Gastrocnemius medialis (tissue), 4 donors: ENCODE data around the gene CNPPD1. TPM values are rescaled to one million over a fixed set of nuclear protein-coding genes. Genes with fewer than 3 reads are reported as not detected.
A peak's percentile ranks its signal among the peaks of the same experiment; 100 is the strongest.

ENCODE experiments used
- ATAC-seq, 2 donors: fragments of 150-250 bp; one replicate each; pipeline ENCODE4 v1.9.1; 2016
- DNase-seq, 2 donors: peaks; one replicate each; pipeline ENCODE4 v3.0.0-alpha.2; 2019
- H3K27ac ChIP-seq, 4 donors: fragments of 200-600 bp; sonication (generic); 1 replicate in 1 of 4; 2 replicates in 3 of 4; pipeline ENCODE4 v1.5.1; 2016 to 2018; ENCODE audit warnings: mild to moderate bottlenecking in 2 of 4, moderate library complexity in 1 of 4
- H3K27me3 ChIP-seq, 3 donors: fragments of 200-600 bp; sonication (generic) in 2 of 3; 1 replicate in 1 of 3; 2 replicates in 2 of 3; pipeline versions ENCODE4 v1.5.1 to v1.6.0; 2016 to 2019; ENCODE audit warnings: mild to moderate bottlenecking in 1 of 3, moderate library complexity in 1 of 3
- H3K36me3 ChIP-seq, 2 donors: fragments of 200-600 bp; sonication (generic) in 1 of 2; one replicate each; pipeline ENCODE4 v1.5.1; 2017 to 2018
- H3K4me1 ChIP-seq, 2 donors: fragments of 200-600 bp; sonication (generic) in 1 of 2; one replicate each; pipeline ENCODE4 v1.5.1; 2016 to 2017; ENCODE audit warnings: mild to moderate bottlenecking in 2 of 2
- H3K4me3 ChIP-seq, 4 donors: fragments of 200-600 bp; sonication (generic) in 3 of 4; 1 replicate in 1 of 4; 2 replicates in 3 of 4; pipeline ENCODE4 v1.5.1; 2016 to 2019; ENCODE audit warnings: mild to moderate bottlenecking in 2 of 4
- H3K9me3 ChIP-seq, 3 donors: fragments of 200-600 bp; sonication (generic) in 2 of 3; 1 replicate in 1 of 3; 2 replicates in 2 of 3; pipeline ENCODE4 v1.5.1; 2016 to 2019
- CTCF ChIP-seq, 5 experiments: fragments of 450-650 bp in 3 of 5; fragments of 200-600 bp in 2 of 5; sonication (generic) in 2 of 5; IDR thresholded peaks in 4 of 5; conservative IDR thresholded peaks in 1 of 5; 1 replicate in 4 of 5; 2 replicates in 1 of 5; pipeline ENCODE4 v1.5.1; 2016 to 2019; ENCODE audit warnings: antibody characterized with exemption in 5 of 5, mild to moderate bottlenecking in 3 of 5, moderate library complexity in 3 of 5
- POLR2A ChIP-seq, 2 donors: fragments of 450-650 bp; IDR thresholded peaks; one replicate each; pipeline ENCODE4 v1.6.1; 2017; ENCODE audit warnings: antibody characterized with exemption in 2 of 2, mild to moderate bottlenecking in 2 of 2, moderate library complexity in 2 of 2
- in situ Hi-C, 4 donors: fragments of 200-750 bp; cut with MboI; loops; one replicate each; pipeline versions ENCODE4 v1.15.0 to v1.8.0; 2017; ENCODE audit warnings: low sequenced_read_pairs in 4 of 4
- intact Hi-C: fragments of 100-400 bp; cut with DNase I; formaldehyde crosslinking; loops from one replicate; pipeline ENCODE4 v1.15.1; 2023; ENCODE audit warnings: low total_unique reads
- total RNA-seq, 4 donors: library from RNA; depleted of rRNA; stranded (reverse); fragments of >200 nt; gene quantifications; one replicate each; pipeline versions ENCODE4 v1.1.0 to v1.2.3, GENCODE V29; 2016

Gene CNPPD1
- total RNA-seq, 4 donors from 2014 or later, result 53.5 to 114 (median 55.9) TPM

- in situ Hi-C loops, result no loop called here
- intact Hi-C loops, result no loop called here
- DNase-seq, result no peak
- no peak for ATAC-seq
- Histone ChIP-seq H3K9me3 (no peaks in the 10 kb centered on the region), H3K4me1 (peaks cover 19 to 29% of the 10 kb centered on the region in 2 donors), H3K27ac (peak overlapping the region in 2 of 4 donors; percentile 6 to 95), H3K27me3 (no peaks in the 10 kb centered on the region), H3K4me3 (no peak overlapping the region), H3K36me3 (peaks cover 9 to 71% of the 10 kb centered on the region in 2 donors)
- no peak for TF ChIP-seq CTCF (IDR thresholded peaks at IDR 0.05 in 4 of 5, conservative IDR thresholded peaks at IDR 0.05 in 1 of 5)
- no peak for TF ChIP-seq POLR2A (IDR thresholded peaks at IDR 0.05)
Observed at GRCh38 chr2:219220652-219221402, 44.1 kb upstream of the CNPPD1 start.

GRCh38 chr2:219219784-219220532, 43.2 kb upstream of the CNPPD1 start:
- TF ChIP-seq CTCF (IDR thresholded peaks at IDR 0.05 in 4 of 5, conservative IDR thresholded peaks at IDR 0.05 in 1 of 5), result no peak
- TF ChIP-seq POLR2A (IDR thresholded peaks at IDR 0.05), result no peak
- ATAC-seq (no peak), DNase-seq (no peak)
- peak overlapping the region; percentile 87 to 99 (median 94) for H3K27ac ChIP-seq
- intact Hi-C loops, result loop anchor here (1.0 kb wide), 1 partner anchor 9 kb away; the partner anchor contains the start of genes ANKZF1 and ATG9A
- H3K36me3 ChIP-seq, result peaks cover 9 to 69% of the 10 kb centered on the region in 2 donors
- H3K27me3 ChIP-seq, result no peaks in the 10 kb centered on the region
- in situ Hi-C loops, result no loop called here
- no peaks in the 10 kb centered on the region for H3K9me3 ChIP-seq
- H3K4me3 ChIP-seq, result peak overlapping the region in 1 of 4 donors; percentile 74
- peaks cover 19 to 29% of the 10 kb centered on the region in 2 donors for H3K4me1 ChIP-seq

- peak within 1 kb of the TSS; percentile 55 to 74 (median 64) for H3K4me3 ChIP-seq
- peak within 1 kb of the TSS; percentile 87 to 99 (median 94) for H3K27ac ChIP-seq
- in situ Hi-C loops (no loop called here), intact Hi-C loops (loop anchor here (1.0 kb wide), 2 partner anchors 10 to 41 kb away; partner anchors contain the start of genes ANKZF1, ATG9A and RETREG2)
- DNase-seq (peak; percentile 96 to 98), ATAC-seq (peak; percentile 82 to 84)
- no peaks in the 10 kb centered on the region for H3K9me3 ChIP-seq
- peaks cover 19 to 29% of the 10 kb centered on the region in 2 donors for H3K4me1 ChIP-seq
- no peak for TF ChIP-seq CTCF (IDR thresholded peaks at IDR 0.05 in 4 of 5, conservative IDR thresholded peaks at IDR 0.05 in 1 of 5)
- TF ChIP-seq POLR2A (IDR thresholded peaks at IDR 0.05), result peak; percentile 54 to 78
- no peaks in the 10 kb centered on the region for H3K27me3 ChIP-seq
- H3K36me3 ChIP-seq, result peaks cover 5 to 69% of the 10 kb centered on the region in 2 donors
Observed at GRCh38 chr2:219218732-219219701, 42.3 kb upstream of the CNPPD1 start, which contains the start of gene ABCB6. Gene ABCB6 (minus strand): TSS chr2:219218958. CDS start chr2:219218673, 285 bp downstream.

GRCh38 chr2:219218217-219218731, 41.5 kb upstream of the CNPPD1 start:
- Histone ChIP-seq H3K4me3 (peak overlapping the region; percentile 55 to 74 (median 64)), H3K36me3 (peaks cover 0 to 69% of the 10 kb centered on the region in 2 donors), H3K9me3 (no peaks in the 10 kb centered on the region), H3K27me3 (no peaks in the 10 kb centered on the region), H3K4me1 (peaks cover 19 to 29% of the 10 kb centered on the region in 2 donors), H3K27ac (peak overlapping the region; percentile 87 to 99 (median 94))
- in situ Hi-C loops, result no loop called here
- TF ChIP-seq CTCF (IDR thresholded peaks at IDR 0.05 in 4 of 5, conservative IDR thresholded peaks at IDR 0.05 in 1 of 5) (no peak), POLR2A (IDR thresholded peaks at IDR 0.05) (peak in 1 of 2 donors; percentile 55)
- DNase-seq (peak; percentile 66 to 86), ATAC-seq (peak; percentile 71 to 72)
- intact Hi-C loops, result loop anchor here (1.0 kb wide), 1 partner anchor 40 kb away; the partner anchor contains the start of gene RETREG2
